Measurements from ENCODE around the gene TEF. TPM values are rescaled to one million over a fixed set of nuclear protein-coding genes. Genes with fewer than 3 reads are reported as not detected.

TEF gene
- polyA plus RNA-seq, 2 donors = 8.5 to 9.5 TPM

DNA sequence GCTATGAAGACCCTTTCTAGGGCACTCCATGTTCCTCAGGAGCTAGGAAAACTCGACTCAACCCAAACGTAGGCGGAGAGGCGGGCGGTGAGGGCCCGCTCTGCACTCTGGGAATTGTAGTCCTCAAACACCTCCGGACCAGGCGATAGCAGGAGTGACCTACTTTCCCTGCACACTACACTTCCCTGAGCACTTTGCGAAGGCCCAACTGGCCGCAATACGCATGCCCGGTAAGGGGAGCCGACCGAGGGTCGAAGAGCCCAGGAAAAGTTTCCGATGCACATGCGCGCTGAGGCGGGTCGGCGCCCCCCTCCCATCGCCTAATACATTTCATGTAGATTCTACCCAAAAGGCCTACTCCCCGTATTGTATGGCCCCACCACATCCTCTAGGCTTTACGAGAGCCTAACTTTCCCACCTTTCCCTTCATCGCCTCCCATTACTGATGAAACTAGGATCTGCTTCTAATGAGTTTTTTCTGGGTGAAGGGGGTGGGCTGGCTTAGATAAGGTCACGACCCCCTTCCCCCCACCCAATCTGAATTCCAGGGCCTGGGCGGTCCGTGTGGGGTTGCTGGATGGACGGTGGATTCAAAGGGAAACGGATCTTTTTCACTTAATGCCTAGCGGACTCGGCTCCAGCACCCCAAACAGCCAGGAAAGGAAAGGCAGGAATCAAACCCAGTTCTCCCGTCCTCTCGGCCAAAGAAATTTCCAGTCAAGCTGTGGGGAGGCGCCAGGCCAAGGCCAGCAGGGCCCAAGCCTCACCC, 62.8 kb downstream of the TEF start:
- H3K27ac ChIP-seq (ENCODE audit: low read depth in 2 of 2, low read length in 1 of 2) = peak overlapping the region; percentile 99 to 100
- peaks cover 0 to 6% of the 10 kb centered on the region in 2 donors for H3K36me3 ChIP-seq (ENCODE audit: control insufficient read depth in 2 of 2, insufficient read depth in 2 of 2, low read length in 1 of 2)
- peak overlapping the region; percentile 88 to 98 for H3K4me3 ChIP-seq (ENCODE audit: low read depth in 1 of 2, low read length in 2 of 2)
- WGBS, 2 donors = 0 to 1% methylated on average over 34 to 35 of the region's 35 CpGs
- H3K4me1 ChIP-seq (ENCODE audit: control insufficient read depth in 2 of 2, insufficient read depth in 2 of 2, low read length in 1 of 2) = no peaks in the 10 kb centered on the region
- no peaks in the 10 kb centered on the region for H3K27me3 ChIP-seq (ENCODE audit: control insufficient read depth in 1 of 2, insufficient read depth in 2 of 2, low read length in 2 of 2)
- no peaks in the 10 kb centered on the region for H3K9me3 ChIP-seq (ENCODE audit: control insufficient read depth in 2 of 2, insufficient read depth in 1 of 2, low read depth in 1 of 2, low read length in 1 of 2)

DNA sequence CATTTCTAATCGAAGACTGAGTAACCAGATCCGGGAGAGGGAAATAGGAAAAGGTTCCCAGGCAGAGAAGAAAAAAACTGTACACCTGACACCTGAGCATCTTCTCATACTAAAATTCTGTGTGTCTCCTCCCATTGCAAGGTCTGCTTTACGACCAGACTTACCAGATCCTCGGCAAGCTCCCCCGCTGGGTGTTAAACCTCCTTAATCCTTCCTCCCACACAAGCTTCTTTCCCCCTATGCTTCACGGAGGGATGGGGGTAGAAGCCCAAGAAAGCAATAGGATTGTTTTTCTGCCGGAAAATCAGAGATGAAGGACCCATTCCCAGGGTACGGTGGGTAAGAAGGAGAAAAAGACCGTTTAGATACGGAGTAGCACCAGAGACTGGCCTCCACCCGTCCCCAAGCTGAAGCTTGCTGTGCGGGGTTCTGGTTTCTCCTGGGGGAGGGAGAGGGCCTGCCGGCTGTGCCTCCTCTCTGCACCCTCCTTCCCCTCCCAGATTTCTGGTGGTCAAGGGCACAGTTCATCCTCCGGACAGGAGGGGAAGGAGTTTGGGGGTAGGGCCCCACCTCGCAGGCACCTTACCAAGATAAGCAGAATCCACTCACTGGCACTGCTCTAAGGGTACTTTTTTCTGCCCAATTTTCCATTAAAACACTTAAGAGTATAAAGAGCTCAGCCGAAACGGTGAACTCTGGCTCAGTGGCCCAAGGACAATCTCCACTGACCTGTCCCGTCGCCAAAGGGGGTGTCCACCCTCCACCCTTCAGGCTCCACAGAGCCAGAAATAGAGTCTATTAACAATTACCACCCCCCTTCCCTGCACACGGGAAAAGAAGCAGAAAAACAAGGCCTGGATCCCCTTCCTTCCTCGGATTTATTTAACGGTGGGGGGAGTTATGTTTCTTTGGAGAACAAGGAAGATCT, 63.7 kb downstream of the TEF start:
- H3K36me3 ChIP-seq (ENCODE audit: control insufficient read depth in 2 of 2, insufficient read depth in 2 of 2, low read length in 1 of 2) = no peaks in the 10 kb centered on the region
- no peaks in the 10 kb centered on the region for H3K4me1 ChIP-seq (ENCODE audit: control insufficient read depth in 2 of 2, insufficient read depth in 2 of 2, low read length in 1 of 2)
- H3K4me3 ChIP-seq (ENCODE audit: low read depth in 1 of 2, low read length in 2 of 2) = peak overlapping the region; percentile 88 to 98
- H3K9me3 ChIP-seq (ENCODE audit: control insufficient read depth in 2 of 2, insufficient read depth in 1 of 2, low read depth in 1 of 2, low read length in 1 of 2) = no peaks in the 10 kb centered on the region
- no peaks in the 10 kb centered on the region for H3K27me3 ChIP-seq (ENCODE audit: control insufficient read depth in 1 of 2, insufficient read depth in 2 of 2, low read length in 2 of 2)
- 0% methylated on average over 22 of the region's 22 CpGs for WGBS, 2 donors
- peak overlapping the region; percentile 99 to 100 for H3K27ac ChIP-seq (ENCODE audit: low read depth in 2 of 2, low read length in 1 of 2)

DNA sequence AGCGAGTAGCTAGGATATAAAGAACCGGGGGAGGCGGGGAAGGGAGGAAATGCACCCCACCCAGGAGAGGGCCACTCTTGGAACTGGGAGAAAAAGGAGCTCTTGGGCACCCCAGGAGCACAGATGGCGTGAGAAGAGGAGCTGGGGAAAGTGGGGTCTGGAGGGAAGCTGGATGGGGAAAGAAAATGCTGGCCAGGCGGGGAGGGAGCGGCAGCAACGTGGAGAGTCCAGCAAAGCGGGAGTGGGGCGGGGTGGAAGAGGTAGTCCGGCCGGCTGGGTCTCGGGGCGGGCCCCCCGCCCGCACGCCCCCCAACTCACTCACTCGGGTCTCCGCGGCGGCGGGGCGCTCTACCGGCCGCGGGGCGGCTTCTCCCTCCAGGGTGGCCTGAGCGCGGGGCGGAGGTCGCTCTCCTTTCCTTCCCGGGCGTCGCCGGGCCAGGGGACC, 64.3 kb downstream of the TEF start:
- Histone ChIP-seq H3K27ac (ENCODE audit: low read depth in 2 of 2, low read length in 1 of 2) (peak overlapping the region; percentile 99 to 100), H3K9me3 (ENCODE audit: control insufficient read depth in 2 of 2, insufficient read depth in 1 of 2, low read depth in 1 of 2, low read length in 1 of 2) (no peaks in the 10 kb centered on the region), H3K27me3 (ENCODE audit: control insufficient read depth in 1 of 2, insufficient read depth in 2 of 2, low read length in 2 of 2) (no peaks in the 10 kb centered on the region), H3K4me3 (ENCODE audit: low read depth in 1 of 2, low read length in 2 of 2) (peak overlapping the region; percentile 88 to 98), H3K4me1 (ENCODE audit: control insufficient read depth in 2 of 2, insufficient read depth in 2 of 2, low read length in 1 of 2) (no peaks in the 10 kb centered on the region), H3K36me3 (ENCODE audit: control insufficient read depth in 2 of 2, insufficient read depth in 2 of 2, low read length in 1 of 2) (no peaks in the 10 kb centered on the region)
- 0 to 1% methylated on average over 6 to 34 of the region's 34 CpGs for WGBS, 2 donors

DNA sequence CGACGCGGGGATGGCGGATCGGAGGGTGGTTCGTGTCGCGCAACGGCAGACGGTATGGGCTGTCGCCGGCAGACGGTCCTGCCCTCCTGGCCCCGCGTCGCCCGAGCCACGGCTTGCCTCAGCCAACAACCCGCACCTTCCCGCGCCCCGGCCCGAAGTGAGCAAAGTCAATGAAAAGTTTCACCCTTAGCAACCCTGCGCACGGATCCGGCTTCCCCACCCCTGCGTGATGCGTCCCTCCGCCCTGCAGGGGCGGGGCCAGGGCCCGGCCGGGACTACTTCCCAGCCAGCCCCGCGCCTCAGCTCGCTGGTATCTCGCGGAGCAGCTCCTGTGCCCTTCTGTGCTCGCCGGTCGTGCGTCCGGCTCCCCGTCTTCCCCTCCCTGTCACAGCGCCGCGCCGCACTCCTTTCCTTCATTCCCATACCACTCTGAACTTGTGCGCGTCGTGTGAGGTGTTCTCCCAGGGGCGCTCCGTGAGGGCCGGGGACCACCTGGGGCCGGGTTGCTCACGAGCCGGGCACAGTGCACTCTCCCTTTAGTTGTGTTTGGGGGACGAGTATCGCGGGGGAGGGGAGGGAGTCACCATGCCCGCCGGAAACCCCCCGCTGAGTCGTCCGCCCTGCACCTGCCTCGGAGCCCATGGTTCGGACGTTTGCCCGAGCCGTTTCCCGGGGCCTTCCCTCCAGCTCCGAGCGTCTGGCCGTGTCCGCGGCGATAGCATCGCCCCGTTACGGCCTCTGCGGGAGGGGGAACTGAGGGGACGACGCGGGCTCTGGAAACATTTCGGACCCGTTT, 65.1 kb downstream of the TEF start, which contains the start of gene TOB2:
Gene TOB2 (minus strand): TSS at position 163 of the 796 bp plus-strand sequence. CDS start 9,456 bp downstream, outside the sequence.
- Histone ChIP-seq H3K27ac (ENCODE audit: low read depth in 2 of 2, low read length in 1 of 2) (peak within 1 kb of the TSS; percentile 99 to 100), H3K9me3 (ENCODE audit: control insufficient read depth in 2 of 2, insufficient read depth in 1 of 2, low read depth in 1 of 2, low read length in 1 of 2) (no peaks in the 10 kb centered on the region), H3K4me1 (ENCODE audit: control insufficient read depth in 2 of 2, insufficient read depth in 2 of 2, low read length in 1 of 2) (no peaks in the 10 kb centered on the region), H3K27me3 (ENCODE audit: control insufficient read depth in 1 of 2, insufficient read depth in 2 of 2, low read length in 2 of 2) (no peaks in the 10 kb centered on the region), H3K4me3 (ENCODE audit: low read depth in 1 of 2, low read length in 2 of 2) (peak within 1 kb of the TSS; percentile 88 to 98), H3K36me3 (ENCODE audit: control insufficient read depth in 2 of 2, insufficient read depth in 2 of 2, low read length in 1 of 2) (no peaks in the 10 kb centered on the region)
- WGBS, 2 donors = 0% methylated on average over 68 to 85 of the region's 85 CpGs

DNA sequence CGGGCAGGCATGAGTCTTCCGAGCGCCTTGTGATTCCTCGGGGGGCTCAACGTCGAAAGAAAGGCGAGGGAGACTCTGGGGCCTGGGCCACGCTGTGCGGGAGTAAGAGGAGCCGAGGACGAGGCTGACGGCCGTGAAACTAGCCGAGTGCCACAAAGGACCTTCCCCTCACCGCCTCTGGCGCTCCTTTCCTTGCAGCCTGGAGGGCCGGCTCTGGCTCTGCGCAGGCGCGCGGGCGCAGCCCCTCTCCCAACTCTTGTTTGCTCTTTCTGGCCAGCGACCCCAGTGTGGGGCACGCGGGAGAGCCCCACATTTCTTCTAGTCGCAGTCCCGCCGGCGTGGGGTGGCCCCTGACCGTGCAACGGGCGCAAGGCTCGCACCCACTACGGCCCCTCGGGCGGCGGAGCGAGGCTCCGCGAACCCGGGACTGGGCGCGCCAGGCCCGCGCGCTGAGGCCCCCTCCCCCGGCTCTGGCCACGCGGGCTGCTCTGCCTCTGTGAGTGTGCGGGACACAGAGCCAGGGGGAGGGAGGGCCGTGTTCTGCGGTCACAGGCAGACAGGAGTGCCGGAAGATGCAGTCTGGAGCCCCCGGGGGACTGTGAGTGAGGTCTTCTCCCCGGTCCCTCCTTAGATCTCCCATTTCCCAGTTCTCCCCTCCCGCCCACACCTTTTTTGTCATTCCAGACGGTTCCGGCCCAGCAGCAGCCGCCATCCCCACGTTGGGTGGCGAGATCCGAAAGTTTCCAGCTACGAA, 65.9 kb downstream of the TEF start:
- H3K36me3 ChIP-seq (ENCODE audit: control insufficient read depth in 2 of 2, insufficient read depth in 2 of 2, low read length in 1 of 2) = no peaks in the 10 kb centered on the region
- H3K27me3 ChIP-seq (ENCODE audit: control insufficient read depth in 1 of 2, insufficient read depth in 2 of 2, low read length in 2 of 2) = no peaks in the 10 kb centered on the region
- H3K27ac ChIP-seq (ENCODE audit: low read depth in 2 of 2, low read length in 1 of 2) = peak overlapping the region; percentile 99 to 100
- H3K4me3 ChIP-seq (ENCODE audit: low read depth in 1 of 2, low read length in 2 of 2) = peak overlapping the region; percentile 88 to 98
- no peaks in the 10 kb centered on the region for H3K9me3 ChIP-seq (ENCODE audit: control insufficient read depth in 2 of 2, insufficient read depth in 1 of 2, low read depth in 1 of 2, low read length in 1 of 2)
- no peaks in the 10 kb centered on the region for H3K4me1 ChIP-seq (ENCODE audit: control insufficient read depth in 2 of 2, insufficient read depth in 2 of 2, low read length in 1 of 2)
- WGBS, 2 donors = 0% methylated on average over 57 to 63 of the region's 63 CpGs

DNA sequence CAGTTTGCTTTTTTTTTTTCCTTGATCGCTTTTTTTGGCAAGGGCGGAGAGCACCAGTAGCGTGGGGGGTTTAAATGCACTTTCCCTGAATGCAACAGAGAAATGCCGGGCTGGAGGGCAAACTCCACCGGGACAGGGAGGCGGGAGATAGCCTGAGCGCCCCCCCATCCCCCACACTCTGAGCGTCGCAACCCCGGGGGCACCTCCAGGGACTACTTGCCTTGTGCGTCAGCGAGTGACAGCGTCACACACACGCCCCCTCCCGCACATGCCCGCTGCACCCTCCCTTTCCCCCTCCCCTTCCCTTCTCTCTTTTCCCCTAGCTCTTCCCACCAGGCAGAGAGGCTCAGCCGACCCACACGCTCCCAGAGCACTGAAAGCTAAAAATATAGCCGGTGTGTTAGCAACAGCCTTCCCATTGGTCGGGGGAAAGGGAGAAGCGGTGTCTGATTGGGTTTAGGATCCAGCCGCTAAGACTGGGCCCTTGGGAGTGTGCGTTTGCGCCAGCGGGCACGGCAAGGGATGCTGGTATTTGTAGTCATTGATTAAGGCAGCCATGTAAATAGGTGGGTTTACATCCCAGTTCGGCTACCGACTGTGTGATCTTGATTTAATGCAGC, 66.6 kb downstream of the TEF start:
- Histone ChIP-seq H3K4me1 (ENCODE audit: control insufficient read depth in 2 of 2, insufficient read depth in 2 of 2, low read length in 1 of 2) (no peaks in the 10 kb centered on the region), H3K4me3 (ENCODE audit: low read depth in 1 of 2, low read length in 2 of 2) (peak overlapping the region; percentile 88 to 98), H3K36me3 (ENCODE audit: control insufficient read depth in 2 of 2, insufficient read depth in 2 of 2, low read length in 1 of 2) (no peaks in the 10 kb centered on the region), H3K27ac (ENCODE audit: low read depth in 2 of 2, low read length in 1 of 2) (peak overlapping the region; percentile 99 to 100), H3K9me3 (ENCODE audit: control insufficient read depth in 2 of 2, insufficient read depth in 1 of 2, low read depth in 1 of 2, low read length in 1 of 2) (no peaks in the 10 kb centered on the region), H3K27me3 (ENCODE audit: control insufficient read depth in 1 of 2, insufficient read depth in 2 of 2, low read length in 2 of 2) (no peaks in the 10 kb centered on the region)
- 0 to 1% methylated on average over 27 to 28 of the region's 28 CpGs for WGBS, 2 donors

Other genes starting within 250 kb of the TEF start
- 10 to 100 TPM in 1 of 2 donors, 1 to 10 TPM in 1; 6.6 to 12.2 TPM for gene L3MBTL2, start 176.6 kb upstream of the TEF start, polyA plus RNA-seq
- 1 to 10 TPM; 2.8 to 5.9 TPM for gene CHADL, start 141.0 kb upstream of the TEF start, polyA plus RNA-seq
- gene RANGAP1, start 95.8 kb upstream of the TEF start, polyA plus RNA-seq = 10 to 100 TPM; 53.0 to 61.7 TPM
- 10 to 100 TPM; 13.9 to 23.1 TPM for gene ZC3H7B, start 80.4 kb upstream of the TEF start, polyA plus RNA-seq
- 10 to 100 TPM; 10.7 to 11.1 TPM for gene TOB2, start 64.9 kb downstream of the TEF start, polyA plus RNA-seq
- 10 to 100 TPM; 41.4 to 61.8 TPM for gene PHF5A, start 86.8 kb downstream of the TEF start, polyA plus RNA-seq
- 10 to 100 TPM; 22.6 to 59.7 TPM for gene ACO2, start 87.2 kb downstream of the TEF start, polyA plus RNA-seq
- 10 to 100 TPM; 24.3 to 25.9 TPM for gene POLR3H, start 162.5 kb downstream of the TEF start, polyA plus RNA-seq
- 1 to 10 TPM; 1.1 to 1.2 TPM for gene CSDC2, start 179.1 kb downstream of the TEF start, polyA plus RNA-seq
- gene PMM1, start 207.9 kb downstream of the TEF start, polyA plus RNA-seq = 10 to 100 TPM; 76.2 to 85.4 TPM
- gene DESI1, start 239.1 kb downstream of the TEF start, polyA plus RNA-seq = 10 to 100 TPM; 22.8 to 34.8 TPM
- 100 to 1,000 TPM in 1 of 2 donors, 10 to 100 TPM in 1; 75.5 to 168 TPM for gene XRCC6, start 239.4 kb downstream of the TEF start, polyA plus RNA-seq